NCI-H146 (cell line): Measurements from ENCODE around the gene JOSD1.

ENCODE experiments used
- DNase-seq: peaks from one replicate; lab custom pipeline; 2025; lab: John Stamatoyannopoulos, UW

Gene JOSD1

GRCh38 chr22:38733329-38733723 lies 32.6 kb upstream of the JOSD1 start:
- DNase-seq, result no peak

- no peak for DNase-seq
Observed at GRCh38 chr22:38732251-38732815, 31.6 kb upstream of the JOSD1 start.

GRCh38 chr22:38731703-38732161 lies 31.0 kb upstream of the JOSD1 start:
- DNase-seq, result no peak

DNA sequence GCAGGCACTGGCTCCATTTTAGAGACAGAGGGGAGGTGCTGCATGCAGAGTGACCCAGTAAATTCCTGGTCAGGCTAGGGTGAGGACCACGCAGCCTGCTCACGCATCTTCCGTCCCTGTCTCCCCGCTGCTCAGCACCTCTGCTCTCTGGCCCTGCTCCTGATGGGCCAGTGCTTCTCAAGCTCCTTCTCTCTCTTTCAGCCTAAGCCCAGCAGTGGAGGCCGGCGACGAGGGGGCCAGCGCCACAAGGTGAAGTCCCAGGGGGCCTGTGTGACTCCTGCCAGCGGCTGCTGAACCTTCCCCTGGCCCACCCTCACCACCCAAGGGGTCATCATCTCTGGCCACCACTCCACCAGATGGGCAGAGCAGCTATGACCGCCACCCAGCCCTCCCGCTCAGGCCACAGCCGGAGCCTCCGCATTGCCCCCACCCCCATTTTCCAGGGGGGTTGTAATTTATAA lies 29.7 kb upstream of the JOSD1 start:
- DNase-seq, result no peak

- DNase-seq, result no peak
Observed at GRCh38 chr22:38729946-38730345, 29.2 kb upstream of the JOSD1 start.

DNA sequence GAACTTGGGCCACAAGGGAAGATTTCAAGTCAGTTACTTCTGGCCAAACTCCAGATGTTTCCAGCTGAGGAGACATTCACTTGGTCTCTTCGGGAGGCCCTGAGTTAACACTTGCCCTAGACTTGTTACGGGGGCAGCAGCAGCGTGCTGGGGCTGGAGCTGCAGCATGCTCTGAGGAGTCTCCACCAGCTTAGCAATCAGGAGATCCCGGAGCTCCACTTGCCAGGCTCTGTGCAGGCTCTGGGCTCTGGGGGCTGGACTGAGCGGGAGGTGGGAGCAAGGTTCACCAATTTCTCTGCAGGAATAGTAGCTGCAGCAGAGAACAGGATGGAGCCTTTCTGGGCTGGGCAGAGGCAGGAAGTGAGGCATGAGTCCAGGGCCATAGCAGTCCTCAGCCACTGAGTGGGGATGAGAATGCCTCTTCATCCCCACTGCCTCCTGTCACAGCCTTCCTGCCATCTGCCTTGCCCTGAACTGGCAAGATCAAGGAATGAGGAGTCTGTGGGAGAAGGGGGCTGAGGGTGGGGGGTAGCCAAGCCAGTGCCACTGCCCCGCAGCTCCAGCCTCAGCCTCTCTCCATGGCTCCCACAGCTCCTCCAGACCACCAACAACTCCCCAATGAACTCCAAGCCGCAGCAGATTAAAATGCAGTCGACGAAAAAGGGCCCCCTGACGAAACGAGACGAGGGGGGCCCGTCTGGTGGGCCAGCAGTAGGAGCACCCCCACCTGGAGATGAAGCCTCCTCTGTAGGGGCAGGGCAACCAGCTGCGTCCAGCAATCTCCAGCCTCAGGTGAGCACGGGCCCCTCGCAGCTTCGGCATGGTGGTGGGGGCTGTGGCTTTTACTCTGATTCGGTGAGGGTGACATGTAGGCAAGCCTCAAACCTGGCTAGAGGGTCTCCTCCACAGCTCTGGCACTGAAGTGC lies 28.4 kb upstream of the JOSD1 start:
- no peak for DNase-seq

DNA sequence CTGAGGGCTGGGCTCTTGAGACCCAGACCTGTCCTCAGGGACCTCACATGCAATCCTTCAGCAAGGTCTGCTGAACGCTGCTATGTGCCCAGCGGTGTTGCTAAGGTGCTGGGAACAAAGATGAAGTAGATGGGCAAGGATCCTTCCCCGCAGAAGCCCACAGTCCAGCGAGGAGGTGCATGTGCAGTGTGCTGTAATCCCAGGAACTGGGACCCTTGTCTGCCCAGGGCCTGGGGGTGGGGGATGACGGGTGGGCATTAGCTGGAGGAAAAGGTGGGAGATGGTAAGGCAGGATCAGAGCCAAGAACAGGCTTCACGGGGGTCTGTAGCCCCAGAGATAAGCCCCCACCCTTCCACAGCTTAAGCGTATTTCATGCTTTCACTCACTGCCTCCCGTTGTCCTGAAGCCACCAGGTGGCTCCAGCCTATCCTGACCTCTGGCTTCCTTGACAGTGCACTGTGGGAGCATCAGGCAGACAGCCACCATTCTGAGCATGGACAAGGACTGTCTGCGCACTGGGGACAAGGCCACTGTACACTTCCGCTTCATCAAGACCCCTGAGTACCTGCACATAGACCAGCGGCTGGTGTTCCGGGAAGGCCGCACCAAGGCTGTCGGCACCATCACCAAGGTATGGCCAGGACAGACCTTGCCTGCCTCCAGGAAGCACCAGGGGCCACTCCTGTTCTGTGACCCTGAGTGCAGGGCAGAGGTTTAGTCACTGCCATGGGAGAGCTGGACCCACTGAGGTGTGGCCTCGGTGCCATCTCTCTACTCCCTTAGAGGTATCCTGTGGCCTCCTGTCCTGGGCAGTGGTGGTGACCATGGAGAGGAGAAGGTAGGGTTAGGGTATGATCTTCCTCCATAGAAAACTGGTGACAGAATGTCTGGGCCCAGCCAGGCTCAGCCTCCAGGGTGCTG lies 27.0 kb upstream of the JOSD1 start:
- DNase-seq, result no peak

GRCh38 chr22:38727123-38727522 lies 26.4 kb upstream of the JOSD1 start:
- no peak for DNase-seq

- no peak for DNase-seq
Observed at GRCh38 chr22:38725900-38726655, 25.3 kb upstream of the JOSD1 start.

GRCh38 chr22:38724926-38725571 lies 24.3 kb upstream of the JOSD1 start:
- no peak for DNase-seq

DNA sequence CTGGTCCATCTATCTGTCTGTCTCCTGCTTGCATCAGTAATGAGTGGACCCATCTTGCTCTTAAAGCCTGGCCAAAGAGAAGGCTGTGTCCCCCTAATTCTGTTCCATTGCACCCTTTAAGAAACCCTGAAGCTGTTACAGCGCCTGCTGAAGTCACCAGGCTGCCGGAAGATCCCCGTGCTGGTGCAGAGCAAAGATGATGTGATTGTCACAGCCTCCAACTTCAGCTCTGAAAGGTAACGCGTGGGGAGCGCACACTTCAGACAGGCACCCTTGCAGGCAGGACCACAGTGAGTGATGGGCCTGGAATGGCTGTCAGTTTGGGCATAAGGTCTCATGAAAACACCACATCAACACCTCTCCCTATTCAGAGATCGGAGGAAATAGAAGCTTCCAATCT lies 23.4 kb upstream of the JOSD1 start:
- no peak for DNase-seq

DNA sequence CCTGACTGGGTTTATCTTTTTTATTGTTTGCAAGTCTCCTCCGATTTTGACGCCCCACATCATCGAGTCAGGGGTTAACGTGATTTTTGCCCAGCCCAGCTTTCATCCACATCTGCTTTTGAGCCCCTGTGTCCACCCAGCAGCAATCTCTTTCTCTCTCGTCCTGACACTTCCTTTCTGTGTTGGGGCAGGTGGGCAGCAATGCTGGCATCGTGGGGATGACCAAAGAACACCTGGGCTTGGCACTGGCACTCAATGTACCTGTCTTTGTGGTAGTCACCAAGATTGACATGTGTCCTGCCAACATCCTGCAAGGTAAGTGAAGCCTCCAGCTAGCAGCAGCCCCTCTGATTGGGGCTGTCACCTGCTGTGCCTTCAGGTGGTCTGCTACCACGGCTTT lies 20.8 kb upstream of the JOSD1 start:
- no peak for DNase-seq

GRCh38 chr22:38720350-38720749 lies 19.6 kb upstream of the JOSD1 start:
- DNase-seq, result no peak

- DNase-seq, result no peak
Observed at GRCh38 chr22:38719196-38719595, 18.5 kb upstream of the JOSD1 start.

GRCh38 chr22:38718414-38718813 lies 17.7 kb upstream of the JOSD1 start:
- no peak for DNase-seq

- DNase-seq, result no peak
Observed at GRCh38 chr22:38717244-38717643, 16.5 kb upstream of the JOSD1 start.

DNA sequence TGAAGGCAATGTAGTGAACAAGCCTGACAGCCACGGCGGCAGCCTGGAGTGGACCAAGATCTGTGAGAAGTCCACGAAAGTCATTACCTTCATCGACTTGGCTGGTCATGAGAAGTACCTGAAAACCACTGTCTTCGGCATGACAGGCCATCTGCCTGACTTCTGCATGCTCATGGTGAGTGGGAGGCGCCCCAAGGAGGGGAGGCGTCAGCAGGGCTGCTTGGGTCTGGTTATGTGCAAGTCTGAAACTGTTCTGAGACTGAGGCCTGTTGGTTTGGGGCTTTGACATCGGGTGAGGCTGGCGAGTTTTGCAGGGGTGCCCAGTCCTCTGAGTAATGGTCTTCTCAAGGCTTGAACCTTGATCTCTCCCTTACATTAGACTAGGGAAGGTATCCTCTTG lies 16.1 kb upstream of the JOSD1 start:
- DNase-seq, result no peak

DNA sequence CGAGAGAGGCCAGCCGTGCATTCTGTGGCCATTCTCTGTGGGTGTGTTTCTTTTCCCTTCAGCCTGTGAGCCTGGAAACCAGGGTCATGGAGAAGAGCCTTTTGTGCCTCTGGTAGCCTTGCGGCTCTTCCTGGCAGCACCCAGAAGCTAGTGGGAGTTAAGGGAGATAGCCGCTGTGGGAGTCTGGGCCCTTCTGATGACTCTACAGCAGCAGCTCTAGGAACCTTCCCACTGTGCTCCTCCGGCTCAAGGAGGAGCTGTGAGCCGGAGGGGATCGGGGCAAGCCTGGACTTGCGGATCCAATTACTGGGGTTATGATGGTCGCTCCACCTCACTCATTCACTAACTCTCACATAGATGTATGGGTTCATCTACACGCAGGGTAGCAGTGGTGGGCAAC lies 15.5 kb upstream of the JOSD1 start:
- DNase-seq, result no peak

DNA sequence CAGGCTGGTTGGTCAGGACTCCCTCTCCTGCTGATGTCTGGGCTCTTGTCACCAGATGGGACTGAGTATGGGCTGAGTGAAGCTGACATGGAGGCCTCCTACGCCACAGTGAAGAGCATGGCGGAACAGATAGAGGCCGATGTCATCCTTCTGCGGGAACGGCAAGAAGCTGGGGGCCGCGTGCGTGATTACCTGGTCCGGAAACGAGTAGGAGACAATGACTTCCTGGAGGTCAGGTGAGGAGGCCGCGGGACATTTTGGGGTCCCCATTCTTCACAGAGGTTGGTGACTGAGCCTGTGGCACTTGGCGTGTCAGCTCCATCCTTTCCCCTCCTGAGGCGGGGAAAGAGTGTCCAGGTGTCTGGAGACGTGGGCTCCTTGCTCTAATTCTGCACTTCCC lies 15.1 kb upstream of the JOSD1 start:
- no peak for DNase-seq

DNA sequence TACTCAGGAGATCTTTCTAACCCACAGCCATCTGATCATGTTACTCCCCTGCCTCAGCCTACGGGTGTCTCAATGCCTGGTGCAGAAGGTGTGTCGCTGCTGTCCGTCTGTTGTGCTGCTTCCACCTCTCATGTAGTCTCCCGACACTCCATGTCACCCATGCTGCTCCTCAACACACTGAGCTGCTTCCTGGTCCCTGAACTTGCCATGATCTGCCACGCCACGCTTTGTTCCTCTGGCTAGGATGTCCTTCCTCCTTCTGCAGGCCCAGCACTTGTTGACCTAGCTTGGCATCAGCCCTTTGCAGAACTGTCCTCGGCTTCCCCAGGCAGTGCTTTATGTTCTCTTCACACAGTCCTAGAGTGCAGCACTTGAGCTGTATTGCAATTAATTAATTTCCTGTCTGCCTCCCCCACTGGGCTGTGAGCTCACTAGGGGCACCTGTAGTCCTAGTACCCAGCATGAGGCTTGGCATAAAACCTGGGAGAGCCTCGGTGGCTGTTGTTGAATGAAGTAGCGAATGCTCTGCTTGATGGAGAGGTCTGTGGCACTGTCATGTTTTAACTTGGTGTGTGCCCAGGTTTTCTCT lies 14.5 kb upstream of the JOSD1 start:
- no peak for DNase-seq

DNA sequence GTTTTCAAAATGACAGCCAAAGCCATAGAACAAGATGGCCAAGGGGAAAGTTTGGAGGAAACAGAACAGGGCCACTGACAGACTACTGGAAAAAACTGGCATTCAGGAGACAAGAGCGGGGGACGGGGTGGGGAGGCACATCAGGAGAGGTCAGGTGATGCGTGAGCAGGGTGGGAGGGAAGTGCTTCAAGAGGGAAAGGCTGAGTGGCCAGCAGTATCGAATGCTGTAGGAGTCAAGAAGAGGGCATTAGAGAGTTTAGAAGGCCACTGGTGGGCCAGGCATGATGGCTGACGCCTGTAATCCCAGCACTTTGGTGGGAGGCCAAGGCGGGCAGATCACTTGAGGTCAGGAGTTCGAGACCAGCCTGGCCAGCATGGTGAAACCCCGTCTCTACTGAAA lies 13.2 kb upstream of the JOSD1 start:
- no peak for DNase-seq
